ENCODE measurements around the gene RBBP4.

DNA sequence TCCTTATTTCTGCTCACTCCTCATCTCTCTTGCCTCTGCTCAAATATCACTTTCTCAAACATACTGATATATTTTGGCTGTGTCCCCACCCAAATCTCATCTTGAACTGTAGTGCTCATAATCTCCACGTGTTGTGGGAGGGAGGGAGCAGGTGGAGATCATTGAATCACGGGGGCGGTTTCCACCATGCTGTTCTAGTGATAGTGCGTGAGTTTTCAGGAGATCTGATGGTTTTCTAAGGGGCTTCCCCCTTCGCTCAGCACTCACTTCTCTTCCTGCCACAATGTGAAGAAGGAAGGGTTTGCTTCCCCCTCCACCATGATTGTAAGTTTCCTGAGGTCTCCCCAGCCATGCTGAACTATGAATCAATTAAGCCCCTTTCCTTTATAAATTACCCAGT lies 27.2 kb upstream of the RBBP4 start:
- TF ChIP-seq CTCF (IDR thresholded peaks at IDR 0.05) (no peak), POLR2A (IDR thresholded peaks at IDR 0.05) (no peak), EP300 (IDR thresholded peaks at IDR 0.05) (no peak)
